CD4-positive, CD25-positive, alpha-beta regulatory T cell (primary cell): ENCODE results near the gene ELSPBP1. TPM values are rescaled to one million over a fixed set of nuclear protein-coding genes. Genes with fewer than 3 reads are reported as not detected.

Experiments used
- ATAC-seq, 2 donors: fragments of 150-1000 bp; cut with Tn5 transposase; one replicate each; pipeline ENCODE4 v1.10.0; 2021; ENCODE audit warnings: low read depth in 2 of 2, moderate number of reproducible peaks in 2 of 2, moderate library complexity in 1 of 2
- DNase-seq, 3 donors: peaks; one replicate each; pipeline versions ENCODE4 v3.0.0 to v3.0.0-alpha.2; 2012 to 2022; ENCODE audit warnings: mixed read lengths in 1 of 3
- H3K27ac ChIP-seq: one replicate; pipeline ENCODE4 v1.7.0; 2013; ENCODE audit warnings: mild to moderate bottlenecking, low read length; ENCODE audit not compliant: insufficient read depth, poor library complexity, severe bottlenecking
- H3K27me3 ChIP-seq: one replicate; pipeline ENCODE4 v1.7.0; 2013; ENCODE audit warnings: low read length; ENCODE audit not compliant: control insufficient read depth, insufficient read depth
- H3K36me3 ChIP-seq: one replicate; pipeline ENCODE4 v1.7.0; 2013; ENCODE audit warnings: mild to moderate bottlenecking, low read length, moderate library complexity; ENCODE audit not compliant: control insufficient read depth, insufficient read depth
- H3K4me1 ChIP-seq: 2 replicates; pipeline ENCODE4 v1.7.0; 2013; ENCODE audit warnings: mild to moderate bottlenecking, low read length; ENCODE audit not compliant: insufficient read depth, control insufficient read depth, poor library complexity, severe bottlenecking
- H3K4me3 ChIP-seq: one replicate; pipeline ENCODE4 v1.7.0; 2013; ENCODE audit warnings: low read depth, mild to moderate bottlenecking, low read length, moderate library complexity
- H3K9me3 ChIP-seq, 2 experiments: 1 replicate in 1 of 2; 2 replicates in 1 of 2; pipeline ENCODE4 v1.7.0; 2013; ENCODE audit warnings: low read length in 2 of 2, mild to moderate bottlenecking in 1 of 2, moderate library complexity in 1 of 2; ENCODE audit not compliant: control insufficient read depth in 2 of 2
- H3K27ac Mint-ChIP-seq, 3 donors: one replicate each; pipeline ENCODE4 v1.8.0; 2020 to 2022; ENCODE audit warnings: mild to moderate bottlenecking in 3 of 3, mixed read lengths in 3 of 3, moderate library complexity in 2 of 3
- H3K27me3 Mint-ChIP-seq: one replicate; pipeline ENCODE4 v1.8.0; 2022; ENCODE audit warnings: mild to moderate bottlenecking, mixed read lengths
- H3K36me3 Mint-ChIP-seq: one replicate; pipeline ENCODE4 v1.8.0; 2020; ENCODE audit warnings: mixed read lengths
- H3K4me1 Mint-ChIP-seq, 4 donors: one replicate each; pipeline ENCODE4 v1.8.0; 2020 to 2022; ENCODE audit warnings: mixed read lengths in 4 of 4, mild to moderate bottlenecking in 1 of 4
- H3K4me3 Mint-ChIP-seq, 4 donors: one replicate each; pipeline ENCODE4 v1.8.0; 2020 to 2022; ENCODE audit warnings: mild to moderate bottlenecking in 4 of 4, mixed read lengths in 4 of 4, moderate library complexity in 3 of 4
- H3K9me3 Mint-ChIP-seq, 7 donors: one replicate each; pipeline ENCODE4 v1.8.0; 2020 to 2022; ENCODE audit warnings: mixed read lengths in 7 of 7, mild to moderate bottlenecking in 3 of 7, moderate library complexity in 2 of 7
- polyA plus RNA-seq, 4 donors: library from polyadenylated mRNA; unstranded; fragments of 300-500 nt; fragmentation: Illumina TruSeq; gene quantifications; one replicate each; pipeline ENCODE4 v1.2.3, GENCODE V29; 2021
- total RNA-seq: library from RNA; stranded (reverse); gene quantifications from one replicate; pipeline ENCODE4 v1.2.3, GENCODE V29; 2022

Gene ELSPBP1
- total and polyA plus RNA-seq, 5 donors from 2014 or later: not detected

DNA sequence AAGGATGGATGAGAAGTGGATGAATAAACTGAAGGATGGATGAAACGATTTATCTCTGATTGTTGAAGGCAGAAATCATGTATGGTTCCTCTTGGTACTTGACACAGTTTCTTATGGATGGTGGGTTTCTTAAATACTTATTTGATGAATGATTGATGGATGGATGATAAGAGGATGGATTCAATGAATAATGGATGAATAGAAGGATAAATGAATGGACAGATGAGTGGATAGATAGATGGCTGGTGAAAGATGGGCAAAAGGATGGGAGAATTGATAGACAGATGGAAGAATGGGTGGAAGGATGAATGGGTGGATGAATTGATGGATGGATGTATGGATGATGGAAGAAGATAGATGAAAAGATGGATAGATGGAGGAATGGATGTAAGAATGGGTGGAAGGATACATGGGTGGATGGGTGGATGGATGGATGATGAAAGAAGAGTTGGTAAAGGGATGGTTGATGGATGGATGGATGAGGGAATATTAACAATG is 1.8 kb downstream of the ELSPBP1 start:
- no peak overlapping the region for H3K27ac Mint-ChIP-seq
- no peak overlapping the region for H3K4me3 Mint-ChIP-seq
- no peaks in the 10 kb centered on the region for H3K4me1 Mint-ChIP-seq
- no peak for ATAC-seq
- Histone ChIP-seq H3K27ac (no peak overlapping the region), H3K4me3 (no peak overlapping the region), H3K9me3 (no peaks in the 10 kb centered on the region), H3K4me1 (no peaks in the 10 kb centered on the region), H3K36me3 (no peaks in the 10 kb centered on the region), H3K27me3 (no peaks in the 10 kb centered on the region)
- no peaks in the 10 kb centered on the region for H3K27me3 Mint-ChIP-seq
- DNase-seq: no peak
- H3K9me3 Mint-ChIP-seq: peaks cover 0 to 3% (median 0%) of the 10 kb centered on the region in 7 donors
- no peaks in the 10 kb centered on the region for H3K36me3 Mint-ChIP-seq

GRCh38 chr19:47998800-47999199 is 4.4 kb downstream of the ELSPBP1 start:
- no peak for ATAC-seq
- no peak for DNase-seq
- Histone ChIP-seq H3K4me1 (no peaks in the 10 kb centered on the region), H3K27me3 (no peaks in the 10 kb centered on the region), H3K27ac (no peak overlapping the region), H3K9me3 (no peaks in the 10 kb centered on the region), H3K36me3 (no peaks in the 10 kb centered on the region), H3K4me3 (no peak overlapping the region)
- Mint-ChIP-seq H3K27ac (no peak overlapping the region), H3K4me1 (no peaks in the 10 kb centered on the region), H3K9me3 (peaks cover 0 to 3% (median 0%) of the 10 kb centered on the region in 7 donors), H3K4me3 (no peak overlapping the region), H3K36me3 (no peaks in the 10 kb centered on the region), H3K27me3 (peaks cover 11% of the 10 kb centered on the region)

- H3K36me3 Mint-ChIP-seq: no peaks in the 10 kb centered on the region
- H3K4me3 Mint-ChIP-seq: no peak overlapping the region
- DNase-seq (no peak), ATAC-seq (no peak)
- peaks cover 0 to 3% (median 0%) of the 10 kb centered on the region in 7 donors for H3K9me3 Mint-ChIP-seq
- Histone ChIP-seq H3K4me1 (no peaks in the 10 kb centered on the region), H3K9me3 (no peaks in the 10 kb centered on the region), H3K27me3 (no peaks in the 10 kb centered on the region), H3K27ac (no peak overlapping the region), H3K36me3 (no peaks in the 10 kb centered on the region), H3K4me3 (no peak overlapping the region)
- H3K27ac Mint-ChIP-seq: no peak overlapping the region
- no peaks in the 10 kb centered on the region for H3K4me1 Mint-ChIP-seq
- H3K27me3 Mint-ChIP-seq: peaks cover 19% of the 10 kb centered on the region
These were observed 6.4 kb downstream of the ELSPBP1 start for GRCh38 chr19:48000846-48001245.

- ATAC-seq (no peak), DNase-seq (no peak)
- Mint-ChIP-seq H3K27me3 (peaks cover 19% of the 10 kb centered on the region), H3K4me3 (no peak overlapping the region), H3K4me1 (no peaks in the 10 kb centered on the region), H3K27ac (no peak overlapping the region), H3K36me3 (no peaks in the 10 kb centered on the region), H3K9me3 (peaks cover 0 to 8% (median 0%) of the 10 kb centered on the region in 7 donors)
- Histone ChIP-seq H3K27ac (no peak overlapping the region), H3K9me3 (no peaks in the 10 kb centered on the region), H3K36me3 (no peaks in the 10 kb centered on the region), H3K4me1 (no peaks in the 10 kb centered on the region), H3K4me3 (no peak overlapping the region), H3K27me3 (no peaks in the 10 kb centered on the region)
These were observed 9.8 kb downstream of the ELSPBP1 start for GRCh38 chr19:48004236-48004635.

GRCh38 chr19:48006762-48007161 is 12.3 kb downstream of the ELSPBP1 start:
- H3K4me1 ChIP-seq: no peaks in the 10 kb centered on the region
- ATAC-seq (no peak), DNase-seq (peak in 1 of 3 donors; percentile 11)
- Mint-ChIP-seq H3K9me3 (peaks cover 0 to 8% (median 0%) of the 10 kb centered on the region in 7 donors), H3K36me3 (no peaks in the 10 kb centered on the region), H3K27me3 (peaks cover 19% of the 10 kb centered on the region), H3K4me3 (no peak overlapping the region), H3K4me1 (no peaks in the 10 kb centered on the region), H3K27ac (no peak overlapping the region)
- no peaks in the 10 kb centered on the region for H3K36me3 ChIP-seq
- no peak overlapping the region for H3K4me3 ChIP-seq
- no peaks in the 10 kb centered on the region for H3K27me3 ChIP-seq
- no peaks in the 10 kb centered on the region for H3K9me3 ChIP-seq
- no peak overlapping the region for H3K27ac ChIP-seq

- H3K4me1 Mint-ChIP-seq: no peaks in the 10 kb centered on the region
- no peaks in the 10 kb centered on the region for H3K27me3 ChIP-seq
- ATAC-seq (no peak), DNase-seq (no peak)
- H3K4me3 ChIP-seq: no peak overlapping the region
- H3K27ac ChIP-seq: no peak overlapping the region
- no peaks in the 10 kb centered on the region for H3K9me3 ChIP-seq
- H3K4me3 Mint-ChIP-seq: no peak overlapping the region
- H3K27me3 Mint-ChIP-seq: no peaks in the 10 kb centered on the region
- H3K4me1 ChIP-seq: no peaks in the 10 kb centered on the region
- H3K36me3 ChIP-seq: no peaks in the 10 kb centered on the region
- H3K27ac Mint-ChIP-seq: no peak overlapping the region
- no peaks in the 10 kb centered on the region for H3K36me3 Mint-ChIP-seq
- H3K9me3 Mint-ChIP-seq: peaks cover 0 to 7% (median 0%) of the 10 kb centered on the region in 7 donors
These were observed 16.7 kb downstream of the ELSPBP1 start for GRCh38 chr19:48010932-48011758.

DNA sequence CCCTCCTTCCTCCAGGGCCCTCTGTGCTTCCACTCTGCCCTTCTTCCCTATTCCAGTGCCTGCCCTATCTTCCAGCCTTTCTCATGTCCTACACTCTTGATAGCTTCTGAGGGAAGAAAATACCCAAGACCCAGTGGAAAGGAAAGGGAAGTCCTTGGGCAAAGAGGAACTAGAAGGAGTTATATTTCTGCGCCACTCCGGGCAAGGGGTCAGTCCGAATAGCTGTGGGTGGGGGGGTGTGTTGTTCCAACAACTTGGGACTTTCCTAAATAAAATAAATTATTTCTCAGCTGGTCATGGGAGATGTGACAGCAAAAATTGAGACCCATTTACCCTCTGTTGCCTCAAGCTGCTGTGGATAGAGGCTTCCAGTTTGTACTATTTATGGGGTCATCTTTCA is 26.3 kb downstream of the ELSPBP1 start:
- Mint-ChIP-seq H3K4me1 (no peaks in the 10 kb centered on the region), H3K4me3 (no peak overlapping the region), H3K27ac (no peak overlapping the region), H3K27me3 (peaks cover 45% of the 10 kb centered on the region), H3K36me3 (no peaks in the 10 kb centered on the region), H3K9me3 (peaks cover 0 to 2% (median 0%) of the 10 kb centered on the region in 7 donors)
- no peak overlapping the region for H3K27ac ChIP-seq
- DNase-seq: no peak
- H3K36me3 ChIP-seq: no peaks in the 10 kb centered on the region
- no peaks in the 10 kb centered on the region for H3K9me3 ChIP-seq
- no peak overlapping the region for H3K4me3 ChIP-seq
- H3K27me3 ChIP-seq: no peaks in the 10 kb centered on the region
- no peaks in the 10 kb centered on the region for H3K4me1 ChIP-seq
- ATAC-seq: no peak

- no peak for ATAC-seq
These were observed 28.6 kb downstream of the ELSPBP1 start for GRCh38 chr19:48023011-48023410.

More at GRCh38 chr19:48023011-48023410, 28.6 kb downstream of the ELSPBP1 start:
- no peak overlapping the region for H3K4me3 ChIP-seq
- H3K36me3 ChIP-seq: no peaks in the 10 kb centered on the region
- H3K27me3 ChIP-seq: no peaks in the 10 kb centered on the region
- no peak overlapping the region for H3K27ac ChIP-seq
- no peaks in the 10 kb centered on the region for H3K9me3 ChIP-seq
- no peak for DNase-seq
- H3K27ac Mint-ChIP-seq: no peak overlapping the region
- H3K4me1 Mint-ChIP-seq: no peaks in the 10 kb centered on the region
- H3K27me3 Mint-ChIP-seq: peaks cover 38% of the 10 kb centered on the region
- H3K4me3 Mint-ChIP-seq: no peak overlapping the region
- peaks cover 0 to 3% (median 0%) of the 10 kb centered on the region in 7 donors for H3K9me3 Mint-ChIP-seq
- H3K36me3 Mint-ChIP-seq: no peaks in the 10 kb centered on the region
- no peaks in the 10 kb centered on the region for H3K4me1 ChIP-seq
